ENCODE data around the gene LCT. TPM values are rescaled to one million over a fixed set of nuclear protein-coding genes. Genes with fewer than 3 reads are reported as not detected.
A peak's percentile ranks its signal among the peaks of the same experiment; 100 is the strongest.

Gene LCT
- total and polyA plus RNA-seq, 12 donors, result not detected

DNA sequence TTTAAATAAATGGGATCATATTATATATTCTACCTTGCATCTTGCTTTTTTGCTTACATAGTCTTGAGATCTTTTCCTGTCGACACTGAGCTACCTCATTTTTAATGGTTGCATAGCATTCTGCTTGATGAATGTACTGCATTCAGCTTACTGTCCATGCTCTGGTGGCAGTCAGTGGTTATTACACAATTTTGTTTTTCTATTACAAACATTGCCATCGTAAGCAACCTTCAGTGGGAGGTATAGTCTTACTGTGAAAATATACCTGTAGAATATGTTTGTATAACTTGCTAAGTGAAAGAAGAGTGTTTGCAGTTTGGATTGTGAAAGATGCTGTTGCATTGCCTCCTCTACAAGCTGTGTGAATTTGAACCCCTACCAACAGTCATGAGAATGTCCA, 52.0 kb downstream of the LCT start:
- Histone ChIP-seq H3K36me3 (peaks cover 0 to 77% (median 48%) of the 10 kb centered on the region in 9 donors), H3K4me1 (no peaks in the 10 kb centered on the region), H3K9me3 (no peaks in the 10 kb centered on the region), H3K27ac (no peak overlapping the region), H3K27me3 (no peaks in the 10 kb centered on the region), H3K4me3 (no peak overlapping the region)
- intact Hi-C loops (cut with DNase I), result no loop called here
- DNase-seq, result no peak
- ATAC-seq, result no peak
- TF ChIP-seq, protein P1, sequence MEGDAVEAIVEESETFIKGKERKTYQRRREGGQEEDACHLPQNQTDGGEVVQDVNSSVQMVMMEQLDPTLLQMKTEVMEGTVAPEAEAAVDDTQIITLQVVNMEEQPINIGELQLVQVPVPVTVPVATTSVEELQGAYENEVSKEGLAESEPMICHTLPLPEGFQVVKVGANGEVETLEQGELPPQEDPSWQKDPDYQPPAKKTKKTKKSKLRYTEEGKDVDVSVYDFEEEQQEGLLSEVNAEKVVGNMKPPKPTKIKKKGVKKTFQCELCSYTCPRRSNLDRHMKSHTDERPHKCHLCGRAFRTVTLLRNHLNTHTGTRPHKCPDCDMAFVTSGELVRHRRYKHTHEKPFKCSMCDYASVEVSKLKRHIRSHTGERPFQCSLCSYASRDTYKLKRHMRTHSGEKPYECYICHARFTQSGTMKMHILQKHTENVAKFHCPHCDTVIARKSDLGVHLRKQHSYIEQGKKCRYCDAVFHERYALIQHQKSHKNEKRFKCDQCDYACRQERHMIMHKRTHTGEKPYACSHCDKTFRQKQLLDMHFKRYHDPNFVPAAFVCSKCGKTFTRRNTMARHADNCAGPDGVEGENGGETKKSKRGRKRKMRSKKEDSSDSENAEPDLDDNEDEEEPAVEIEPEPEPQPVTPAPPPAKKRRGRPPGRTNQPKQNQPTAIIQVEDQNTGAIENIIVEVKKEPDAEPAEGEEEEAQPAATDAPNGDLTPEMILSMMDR (IDR thresholded peaks at IDR 0.05), result peak in 1 of 9 donors; percentile 34
- 95 to 99% methylated on average over 2 of the region's 2 CpGs for WGBS, 2 donors

DNA sequence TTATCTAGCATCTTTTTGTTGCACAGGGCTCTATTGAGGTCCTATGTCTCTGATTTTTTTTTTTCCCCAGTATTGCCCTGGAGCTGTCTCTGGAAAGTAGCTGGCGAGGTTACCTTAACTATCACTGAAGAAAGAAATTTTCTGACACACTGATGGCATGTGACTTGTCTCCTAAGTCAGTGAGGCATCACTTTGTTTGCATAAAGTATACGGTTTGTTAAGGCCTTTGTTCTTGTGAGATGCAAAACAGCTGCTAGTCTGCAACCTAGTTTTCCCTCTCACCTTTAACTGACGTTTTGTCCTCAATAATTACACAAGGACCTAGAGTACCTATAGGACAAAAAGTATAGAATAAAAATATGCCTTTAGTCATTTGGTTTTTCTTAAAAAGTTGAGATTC, 53.5 kb downstream of the LCT start:
- no peaks in the 10 kb centered on the region for H3K4me1 ChIP-seq
- H3K4me3 ChIP-seq, result no peak overlapping the region
- DNase-seq (no peak), ATAC-seq (no peak)
- TF ChIP-seq, protein P1 (IDR thresholded peaks at IDR 0.05), result no peak
- H3K9me3 ChIP-seq, result no peaks in the 10 kb centered on the region
- 89 to 90% methylated on average over 3 of the region's 3 CpGs for WGBS, 2 donors
- H3K36me3 ChIP-seq, result peaks cover 0 to 92% (median 55%) of the 10 kb centered on the region in 9 donors
- no peaks in the 10 kb centered on the region for H3K27me3 ChIP-seq
- H3K27ac ChIP-seq, result no peak overlapping the region
- intact Hi-C loops (cut with DNase I), result no loop called here

DNA sequence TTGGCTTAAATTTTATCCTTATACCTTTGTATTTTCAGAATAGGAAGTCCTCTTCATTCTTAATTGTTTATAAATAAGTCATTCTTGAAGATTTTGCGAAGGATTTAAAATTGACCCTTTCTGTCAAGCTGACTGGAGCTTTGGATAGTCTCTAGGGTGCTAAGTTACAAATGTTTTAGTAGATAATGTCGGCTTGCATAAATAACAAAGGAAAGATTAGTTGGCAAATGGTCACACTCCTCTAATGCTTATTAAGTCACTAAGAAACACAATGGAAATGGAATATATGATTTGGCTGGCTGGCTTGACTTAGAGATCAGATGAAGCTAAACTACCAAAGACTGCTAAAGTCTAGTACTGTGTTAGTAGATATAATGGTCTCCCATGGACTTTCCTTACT, 54.8 kb downstream of the LCT start:
- intact Hi-C loops (cut with DNase I), result no loop called here
- ATAC-seq (no peak), DNase-seq (no peak)
- H3K27ac ChIP-seq, result no peak overlapping the region
- no peaks in the 10 kb centered on the region for H3K27me3 ChIP-seq
- peaks cover 0 to 99% (median 59%) of the 10 kb centered on the region in 9 donors for H3K36me3 ChIP-seq
- H3K4me3 ChIP-seq, result no peak overlapping the region
- TF ChIP-seq, protein P1 (IDR thresholded peaks at IDR 0.05), result no peak
- no peaks in the 10 kb centered on the region for H3K9me3 ChIP-seq
- 67 to 74% methylated on average over 2 of the region's 2 CpGs for WGBS, 2 donors
- no peaks in the 10 kb centered on the region for H3K4me1 ChIP-seq

DNA sequence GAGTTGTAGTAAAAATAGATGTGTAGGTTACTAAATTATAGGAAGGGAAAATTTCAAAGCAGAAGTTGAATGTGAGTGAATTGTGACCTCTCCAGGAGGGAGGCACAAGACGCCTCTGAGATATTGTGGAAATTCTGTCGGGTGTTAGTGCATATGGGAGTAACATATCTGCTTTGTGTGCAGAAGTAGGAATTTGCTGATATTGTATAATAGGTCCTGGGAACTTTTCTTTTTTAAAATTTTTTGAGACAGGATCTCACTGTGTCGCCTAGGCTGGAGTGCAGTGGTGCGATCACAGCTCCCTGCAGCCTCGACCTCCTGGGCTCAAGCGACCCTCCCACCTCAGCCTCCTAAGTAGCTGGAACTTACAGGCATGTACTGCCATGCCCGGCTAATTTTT, 60.6 kb downstream of the LCT start:
- DNase-seq, result no peak
- Histone ChIP-seq H3K36me3 (peaks cover 0 to 100% (median 77%) of the 10 kb centered on the region in 9 donors), H3K9me3 (no peaks in the 10 kb centered on the region), H3K4me3 (no peak overlapping the region), H3K27me3 (no peaks in the 10 kb centered on the region), H3K27ac (no peak overlapping the region), H3K4me1 (peaks cover 0 to 10% (median 4%) of the 10 kb centered on the region in 9 donors)
- WGBS, 2 donors, result 95 to 97% methylated on average over 7 of the region's 7 CpGs
- TF ChIP-seq, protein P1 (IDR thresholded peaks at IDR 0.05), result no peak
- no peak for ATAC-seq
- intact Hi-C loops (cut with DNase I), result no loop called here

Measured in heart right ventricle (tissue), 16 donors.